Measurements from ENCODE around the gene DMTF1. TPM values are rescaled to one million over a fixed set of nuclear protein-coding genes. Genes with fewer than 3 reads are reported as not detected.

DMTF1 gene
- total and polyA plus RNA-seq, 9 of the 15 experiments (the other 6 are each of a cell fraction or from before 2014, with no cell fraction given) = 25.7 to 208 (median 74.7) TPM

GRCh38 chr7:87219545-87220025 is 67.3 kb downstream of the DMTF1 start, which contains the start of gene TMEM243 (continued):
- TF ChIP-seq YY1 (IDR thresholded peaks at IDR 0.05; ENCODE audit: borderline replicate concordance in 1 of 3, control insufficient read depth in 1 of 3, extremely low read depth in 1 of 3, insufficient read depth in 3 of 3, insufficient read length in 1 of 3, insufficient replicate concordance in 2 of 3, low read depth in 1 of 3, low read length in 2 of 3) (peak in 2 of 3 experiments; percentile 1 to 27), ZNF324 (CRISPR knock-in tag; IDR thresholded peaks at IDR 0.05) (no peak), ILF3 (IDR thresholded peaks at IDR 0.05; ENCODE audit: borderline replicate concordance) (no peak), SAP30 (IDR thresholded peaks at IDR 0.05; ENCODE audit: borderline replicate concordance, insufficient read depth, low read depth, low read length, poor library complexity, severe bottlenecking) (no peak), ZBED1 (IDR thresholded peaks at IDR 0.05) (no peak), ESRRB (CRISPR knock-in tag; IDR thresholded peaks at IDR 0.05; ENCODE audit: borderline replicate concordance) (no peak), CBX3 (IDR thresholded peaks at IDR 0.05; ENCODE audit: borderline replicate concordance in 1 of 2, low read length in 2 of 2) (no peak), ZNF561 (CRISPR knock-in tag; conservative IDR thresholded peaks at IDR 0.05) (no peak), ARID3B (CRISPR knock-in tag; IDR thresholded peaks at IDR 0.05; ENCODE audit: borderline replicate concordance) (no peak), RBM25 (IDR thresholded peaks at IDR 0.05; ENCODE audit: low read depth, low read length, severe bottlenecking) (no peak), ARID1B (IDR thresholded peaks at IDR 0.05) (peak; percentile 45), CHD2 (IDR thresholded peaks at IDR 0.05; ENCODE audit: low read depth, low read length) (no peak)

Data from K562 (cell line).